Brain microvascular endothelial cell (primary cell): ENCODE data around the gene ADORA1.

Experiments
- DNase-seq: peaks from one replicate; pipeline ENCODE4 v3.0.0-alpha.2; 2020
- H3K27ac ChIP-seq: fragments of 250-450 bp; sonication (Bioruptor Pico); 2 replicates; pipeline ENCODE4 v1.5.1; 2020; ENCODE audit warnings: mild to moderate bottlenecking, moderate library complexity
- H3K27me3 ChIP-seq: fragments of 250-450 bp; sonication (Bioruptor Pico); replicated peaks from 2 replicates; pipeline ENCODE4 v1.5.1; 2020; ENCODE audit warnings: mild to moderate bottlenecking
- H3K36me3 ChIP-seq: fragments of 250-450 bp; sonication (Bioruptor Pico); replicated peaks from 2 replicates; pipeline ENCODE4 v1.5.1; 2020; ENCODE audit warnings: mild to moderate bottlenecking
- H3K4me3 ChIP-seq: 2 replicates; pipeline ENCODE4 v1.5.1; 2011; ENCODE audit warnings: low read depth, mild to moderate bottlenecking, control low read depth, low read length, moderate library complexity
- in situ Hi-C: cut with HindIII; loops from 2 replicates; pipeline ENCODE4 v1.10.0; 2017; ENCODE audit warnings: low sequenced_read_pairs, low pct_ligation_motif_present
- TF ChIP-seq, protein P1 (sequence below): IDR thresholded peaks from 2 replicates; pipeline ENCODE4 v1.5.1; 2011; ENCODE audit warnings: low read depth, mild to moderate bottlenecking, moderate library complexity, low read length, control low read depth, inconsistent platforms; ENCODE audit errors: missing control alignments

Gene ADORA1

DNA sequence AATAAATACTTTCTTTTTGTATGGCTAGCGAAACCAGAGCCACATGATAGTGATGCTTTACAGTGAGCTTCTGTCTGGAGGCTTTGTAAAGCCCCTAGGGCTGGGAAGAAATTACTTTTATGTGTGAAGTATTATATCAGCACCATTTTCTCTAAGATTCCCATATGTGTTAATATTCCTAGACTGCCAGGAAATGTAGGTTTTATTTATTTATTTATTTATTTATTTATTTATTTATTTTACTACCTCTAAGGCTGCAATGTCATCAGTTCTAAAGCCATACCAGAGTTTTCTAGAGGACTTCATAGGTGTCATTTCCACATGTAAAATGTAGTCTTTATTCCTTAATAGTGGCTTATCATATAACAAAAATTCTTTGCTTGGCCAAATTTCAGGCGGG lies 63.4 kb downstream of the ADORA1 start:
- in situ Hi-C loops: no loop called here
- no peak for DNase-seq
- TF ChIP-seq, protein P1, sequence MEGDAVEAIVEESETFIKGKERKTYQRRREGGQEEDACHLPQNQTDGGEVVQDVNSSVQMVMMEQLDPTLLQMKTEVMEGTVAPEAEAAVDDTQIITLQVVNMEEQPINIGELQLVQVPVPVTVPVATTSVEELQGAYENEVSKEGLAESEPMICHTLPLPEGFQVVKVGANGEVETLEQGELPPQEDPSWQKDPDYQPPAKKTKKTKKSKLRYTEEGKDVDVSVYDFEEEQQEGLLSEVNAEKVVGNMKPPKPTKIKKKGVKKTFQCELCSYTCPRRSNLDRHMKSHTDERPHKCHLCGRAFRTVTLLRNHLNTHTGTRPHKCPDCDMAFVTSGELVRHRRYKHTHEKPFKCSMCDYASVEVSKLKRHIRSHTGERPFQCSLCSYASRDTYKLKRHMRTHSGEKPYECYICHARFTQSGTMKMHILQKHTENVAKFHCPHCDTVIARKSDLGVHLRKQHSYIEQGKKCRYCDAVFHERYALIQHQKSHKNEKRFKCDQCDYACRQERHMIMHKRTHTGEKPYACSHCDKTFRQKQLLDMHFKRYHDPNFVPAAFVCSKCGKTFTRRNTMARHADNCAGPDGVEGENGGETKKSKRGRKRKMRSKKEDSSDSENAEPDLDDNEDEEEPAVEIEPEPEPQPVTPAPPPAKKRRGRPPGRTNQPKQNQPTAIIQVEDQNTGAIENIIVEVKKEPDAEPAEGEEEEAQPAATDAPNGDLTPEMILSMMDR: no peak
- Histone ChIP-seq H3K36me3 (no peaks in the 10 kb centered on the region), H3K4me3 (no peak overlapping the region), H3K27me3 (no peaks in the 10 kb centered on the region), H3K27ac (no peak overlapping the region)

DNA sequence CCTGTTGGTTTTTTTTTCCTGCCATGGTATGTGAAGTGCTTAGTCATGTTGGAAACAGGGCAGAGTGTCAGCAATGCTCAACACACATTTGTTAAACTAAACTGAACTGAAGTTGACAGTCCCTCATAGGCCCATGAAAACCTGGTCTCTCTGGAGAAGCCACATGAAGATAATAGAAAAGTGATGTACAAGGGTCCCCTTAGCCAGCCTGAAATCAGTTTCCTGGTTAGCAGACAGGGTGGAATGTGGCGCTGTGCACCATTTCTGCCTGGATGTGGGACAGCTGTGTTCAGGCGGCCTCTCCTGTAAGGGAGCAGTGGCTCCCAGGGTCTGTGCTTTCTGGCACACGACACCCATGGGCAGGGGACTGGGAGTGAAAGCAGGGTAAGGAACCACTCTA lies 68.8 kb downstream of the ADORA1 start:
- Histone ChIP-seq H3K27ac (no peak overlapping the region), H3K36me3 (no peaks in the 10 kb centered on the region), H3K4me3 (no peak overlapping the region), H3K27me3 (no peaks in the 10 kb centered on the region)
- in situ Hi-C loops: no loop called here
- DNase-seq: no peak
- TF ChIP-seq, protein P1: peak; percentile 27

GRCh38 chr1:203197625-203198024 lies 70.1 kb downstream of the ADORA1 start:
- peak; percentile 58 for DNase-seq
- Histone ChIP-seq H3K27me3 (no peaks in the 10 kb centered on the region), H3K4me3 (no peak overlapping the region), H3K36me3 (no peaks in the 10 kb centered on the region), H3K27ac (no peak overlapping the region)
- in situ Hi-C loops: no loop called here
- TF ChIP-seq, protein P1: no peak

- in situ Hi-C loops: no loop called here
- Histone ChIP-seq H3K4me3 (no peak overlapping the region), H3K27me3 (no peaks in the 10 kb centered on the region), H3K36me3 (no peaks in the 10 kb centered on the region), H3K27ac (no peak overlapping the region)
- TF ChIP-seq, protein P1: no peak
- DNase-seq: no peak
These were observed 71.5 kb downstream of the ADORA1 start for GRCh38 chr1:203199002-203199401.

- in situ Hi-C loops: no loop called here
- TF ChIP-seq, protein P1: no peak
- H3K36me3 ChIP-seq: no peaks in the 10 kb centered on the region
- no peak overlapping the region for H3K4me3 ChIP-seq
- H3K27me3 ChIP-seq: no peaks in the 10 kb centered on the region
- no peak overlapping the region for H3K27ac ChIP-seq
- no peak for DNase-seq
These were observed 71.9 kb downstream of the ADORA1 start for GRCh38 chr1:203199481-203199815.

GRCh38 chr1:203199816-203200571 lies 72.5 kb downstream of the ADORA1 start:
- Histone ChIP-seq H3K36me3 (no peaks in the 10 kb centered on the region), H3K27me3 (no peaks in the 10 kb centered on the region), H3K27ac (no peak overlapping the region), H3K4me3 (no peak overlapping the region)
- no peak for DNase-seq
- TF ChIP-seq, protein P1: no peak
- in situ Hi-C loops: no loop called here
